Pulmonary artery endothelial cell (primary cell): ENCODE results near the gene PRKAB2. TPM values are rescaled to one million over a fixed set of nuclear protein-coding genes. Genes with fewer than 3 reads are reported as not detected.
"Not testable (repeated sequence)": the region's sequence is repeated elsewhere in the genome, so short reads cannot be mapped to it uniquely, and the experiment has no call there.

Source experiments
- DNase-seq: peaks from one replicate; pipeline ENCODE4 v3.0.0-alpha.2; 2011; ENCODE audit warnings: low read depth, low spot score
- total RNA-seq: library from RNA; depleted of rRNA; stranded (reverse); fragments of >200 nt; gene quantifications from 2 replicates; pipeline ENCODE4 v1.2.3, GENCODE V29; 2014

PRKAB2 gene
- total RNA-seq, 1 donor from 2014 or later = 4.3 TPM

- DNase-seq = no peak
Measured at GRCh38 chr1:147110434-147110833, 61.8 kb downstream of the PRKAB2 start.

DNA sequence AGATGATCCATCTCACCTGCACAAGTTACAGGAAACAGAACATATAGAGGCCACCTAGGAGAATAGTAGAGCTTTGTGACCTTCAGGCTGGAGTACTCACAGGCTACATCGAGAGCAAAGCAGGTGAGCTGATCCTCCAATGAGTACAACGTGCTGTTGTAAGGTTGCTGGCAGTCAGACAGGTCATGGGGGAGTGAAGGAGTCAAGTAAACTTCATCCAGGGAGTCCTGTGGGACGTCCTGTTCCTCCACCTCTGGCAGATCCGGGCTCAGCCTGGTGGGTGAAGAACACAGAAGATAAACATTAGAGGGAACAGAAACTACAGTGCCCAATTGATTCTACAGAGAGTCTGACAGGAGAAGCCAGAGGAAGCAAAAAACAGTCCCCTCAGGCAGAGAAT is 62.5 kb downstream of the PRKAB2 start:
- DNase-seq = no peak

DNA sequence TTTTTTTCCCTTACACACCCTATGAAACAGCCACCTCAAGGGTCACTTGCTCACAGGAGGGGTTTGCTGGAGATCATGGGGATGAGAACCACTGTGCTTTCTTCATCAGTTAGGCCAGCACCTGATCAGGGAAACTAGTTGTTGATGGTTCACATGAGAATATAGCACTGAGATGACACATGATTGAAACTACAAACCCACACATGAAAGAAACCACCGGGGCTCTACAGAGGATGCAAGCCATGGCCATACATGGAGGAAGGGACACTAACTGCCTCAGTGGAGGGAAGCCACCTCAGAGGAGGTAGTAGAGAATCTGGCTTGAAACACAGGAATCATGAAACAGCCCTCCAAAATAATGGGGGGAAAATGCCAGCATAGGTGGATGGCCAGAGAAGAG is 63.2 kb downstream of the PRKAB2 start:
- DNase-seq = no peak

- not testable (repeated sequence) for DNase-seq
Measured at GRCh38 chr1:147106407-147106881, 65.8 kb downstream of the PRKAB2 start.

DNA sequence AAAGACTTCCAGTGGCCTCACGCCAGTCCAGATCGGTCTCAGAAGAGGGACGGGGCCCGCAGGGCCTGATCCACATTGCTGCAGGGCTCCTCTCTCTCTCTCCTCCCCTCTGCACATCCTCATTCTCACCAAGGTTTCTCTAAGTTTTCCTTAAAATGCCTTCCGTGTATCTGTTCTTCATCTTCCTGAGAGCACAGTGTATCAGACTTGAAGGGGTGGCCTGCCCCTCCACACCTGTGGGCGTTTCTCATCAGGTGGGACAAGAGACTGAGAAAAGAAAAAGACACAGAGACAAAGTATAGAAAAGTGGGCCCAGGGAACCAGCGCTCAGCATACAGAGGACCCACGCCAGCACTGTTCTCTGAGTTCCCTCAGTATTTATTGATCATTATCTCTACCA is 66.4 kb downstream of the PRKAB2 start:
- DNase-seq = no peak

Other genes starting within 250 kb of the PRKAB2 start
- 3.9 and 4.4 TPM in 2 replicates for gene NBPF12, start 234.1 kb downstream of the PRKAB2 start, total RNA-seq
- 0.53 and 0.73 TPM in 2 replicates for gene FMO5, start 52.9 kb upstream of the PRKAB2 start, total RNA-seq
- 49.5 and 49.9 TPM in 2 replicates for gene CHD1L, start 70.2 kb upstream of the PRKAB2 start, total RNA-seq